Natural killer cell (primary cell): Measurements from ENCODE around the gene ST8SIA2. TPM values are rescaled to one million over a fixed set of nuclear protein-coding genes. Genes with fewer than 3 reads are reported as not detected.

ENCODE experiments used
- ATAC-seq, 3 donors: fragments of 150-1000 bp in 2 of 3; fragments of 200-7000 bp in 1 of 3; cut with Tn5 transposase; 1 replicate in 1 of 3; 2 replicates in 2 of 3; pipeline ENCODE4 v1.10.0; 2021; ENCODE audit warnings: mild to moderate bottlenecking in 2 of 3, moderate library complexity in 2 of 3
- DNase-seq, 2 donors: peaks; one replicate each; pipeline versions ENCODE4 v3.0.0 to v3.0.0-alpha.2; 2013 to 2021; ENCODE audit warnings: mixed read lengths in 1 of 2
- H3K27ac ChIP-seq: one replicate; pipeline ENCODE4 v1.5.1; 2013; ENCODE audit warnings: mild to moderate bottlenecking, low read length
- H3K27me3 ChIP-seq: one replicate; pipeline ENCODE4 v1.6.1; 2013; ENCODE audit warnings: low read length; ENCODE audit not compliant: control insufficient read depth, insufficient read depth
- H3K36me3 ChIP-seq: one replicate; pipeline ENCODE4 v1.6.1; 2013; ENCODE audit warnings: low read length; ENCODE audit not compliant: control insufficient read depth, insufficient read depth
- H3K4me1 ChIP-seq: one replicate; pipeline ENCODE4 v1.6.1; 2013; ENCODE audit warnings: low read length; ENCODE audit not compliant: control insufficient read depth, insufficient read depth
- H3K4me3 ChIP-seq: one replicate; pipeline ENCODE4 v1.5.1; 2013; ENCODE audit warnings: low read length
- H3K9me3 ChIP-seq: one replicate; pipeline ENCODE4 v1.6.1; 2013; ENCODE audit warnings: low read length; ENCODE audit not compliant: control insufficient read depth, insufficient read depth
- H3K27ac Mint-ChIP-seq, 2 donors: one replicate each; pipeline ENCODE4 v1.8.0; 2022; ENCODE audit warnings: mild to moderate bottlenecking in 2 of 2, mixed read lengths in 2 of 2, moderate library complexity in 1 of 2
- H3K27me3 Mint-ChIP-seq, 2 donors: one replicate each; pipeline ENCODE4 v1.8.0; 2022; ENCODE audit warnings: low read depth in 2 of 2, mixed read lengths in 2 of 2
- H3K36me3 Mint-ChIP-seq: one replicate; pipeline ENCODE4 v1.8.0; 2022; ENCODE audit warnings: mixed read lengths
- H3K4me1 Mint-ChIP-seq, 2 donors: one replicate each; pipeline ENCODE4 v1.8.0; 2022; ENCODE audit warnings: mixed read lengths in 2 of 2
- H3K4me3 Mint-ChIP-seq: one replicate; pipeline ENCODE4 v1.8.0; 2022; ENCODE audit warnings: mild to moderate bottlenecking, moderate library complexity, mixed read lengths
- H3K9me3 Mint-ChIP-seq, 2 donors: one replicate each; pipeline ENCODE4 v1.8.0; 2022; ENCODE audit warnings: mixed read lengths in 2 of 2
- CTCF ChIP-seq: fragments of 200-600 bp; IDR thresholded peaks from one replicate; pipeline ENCODE4 v1.8.0; 2022; ENCODE audit warnings: antibody characterized with exemption
- WGBS: methylation state at CpG from one replicate; pipeline ENCODE4 v1.1.7; 2013; ENCODE audit warnings: missing lambda C conversion rate; ENCODE audit not compliant: insufficient coverage; 5-methylcytosine and 5-hydroxymethylcytosine counted together
- intact Hi-C: fragments of 100-400 bp; cut with micrococcal nuclease; formaldehyde crosslinking; loops from one replicate; pipeline ENCODE4 v1.14.2; 2022
- total RNA-seq, 4 donors: library from RNA; stranded (reverse); fragments of 120-200 nt in 1 of 4; gene quantifications; one replicate each; pipeline versions ENCODE4 v1.2.3 to v1.2.4, GENCODE V29; 2013 to 2022

Gene ST8SIA2
- total RNA-seq, 3 donors from 2014 or later (not counting 1 experiment from before 2014, with no cell fraction given), result not detected

GRCh38 chr15:92430069-92430440 lies 36.4 kb downstream of the ST8SIA2 start:
- Mint-ChIP-seq H3K4me3 (no peak overlapping the region), H3K36me3 (no peaks in the 10 kb centered on the region), H3K27ac (no peak overlapping the region), H3K4me1 (peaks cover 7 to 8% of the 10 kb centered on the region in 2 donors), H3K27me3 (peaks cover 21 to 31% of the 10 kb centered on the region in 2 donors), H3K9me3 (no peaks in the 10 kb centered on the region)
- Histone ChIP-seq H3K4me1 (peaks cover 4% of the 10 kb centered on the region), H3K4me3 (no peak overlapping the region), H3K27me3 (peaks cover 5% of the 10 kb centered on the region), H3K27ac (no peak overlapping the region), H3K36me3 (no peaks in the 10 kb centered on the region), H3K9me3 (no peaks in the 10 kb centered on the region)
- ATAC-seq (no peak), DNase-seq (no peak)
- intact Hi-C loops, result no loop called here
- TF ChIP-seq CTCF, result no peak
- WGBS, result 67% methylated on average over 1 of the region's 1 CpG

GRCh38 chr15:92435145-92435544 lies 41.5 kb downstream of the ST8SIA2 start:
- no peaks in the 10 kb centered on the region for H3K9me3 Mint-ChIP-seq
- no peak overlapping the region for H3K4me3 Mint-ChIP-seq
- Histone ChIP-seq H3K36me3 (no peaks in the 10 kb centered on the region), H3K9me3 (no peaks in the 10 kb centered on the region), H3K27me3 (no peaks in the 10 kb centered on the region), H3K4me1 (no peaks in the 10 kb centered on the region), H3K27ac (no peak overlapping the region), H3K4me3 (no peak overlapping the region)
- peaks cover 11 to 12% of the 10 kb centered on the region in 2 donors for H3K27me3 Mint-ChIP-seq
- 84% methylated on average over 3 of the region's 3 CpGs for WGBS
- H3K27ac Mint-ChIP-seq, result no peak overlapping the region
- ATAC-seq (no peak), DNase-seq (no peak)
- no peaks in the 10 kb centered on the region for H3K36me3 Mint-ChIP-seq
- no peaks in the 10 kb centered on the region for H3K4me1 Mint-ChIP-seq
- TF ChIP-seq CTCF, result no peak
- intact Hi-C loops, result no loop called here

GRCh38 chr15:92438471-92438870 lies 44.8 kb downstream of the ST8SIA2 start:
- ATAC-seq (no peak), DNase-seq (no peak)
- no peak overlapping the region for H3K27ac Mint-ChIP-seq
- H3K36me3 Mint-ChIP-seq, result no peaks in the 10 kb centered on the region
- WGBS, result 79% methylated on average over 12 of the region's 12 CpGs
- H3K27me3 ChIP-seq, result no peaks in the 10 kb centered on the region
- no peak overlapping the region for H3K27ac ChIP-seq
- no peak overlapping the region for H3K4me3 ChIP-seq
- TF ChIP-seq CTCF, result no peak
- H3K4me1 Mint-ChIP-seq, result no peaks in the 10 kb centered on the region
- H3K4me1 ChIP-seq, result no peaks in the 10 kb centered on the region
- H3K9me3 Mint-ChIP-seq, result no peaks in the 10 kb centered on the region
- H3K9me3 ChIP-seq, result no peaks in the 10 kb centered on the region
- intact Hi-C loops, result no loop called here
- no peaks in the 10 kb centered on the region for H3K36me3 ChIP-seq
- H3K27me3 Mint-ChIP-seq, result peaks cover 8 to 12% of the 10 kb centered on the region in 2 donors
- H3K4me3 Mint-ChIP-seq, result no peak overlapping the region

GRCh38 chr15:92443381-92443780 lies 49.7 kb downstream of the ST8SIA2 start:
- intact Hi-C loops, result no loop called here

More at GRCh38 chr15:92443381-92443780, 49.7 kb downstream of the ST8SIA2 start:
- Mint-ChIP-seq H3K9me3 (no peaks in the 10 kb centered on the region), H3K27me3 (peaks cover 0 to 4% of the 10 kb centered on the region in 2 donors), H3K27ac (no peak overlapping the region), H3K4me1 (no peaks in the 10 kb centered on the region), H3K4me3 (no peak overlapping the region), H3K36me3 (no peaks in the 10 kb centered on the region)
- 88% methylated on average over 3 of the region's 3 CpGs for WGBS
- Histone ChIP-seq H3K9me3 (no peaks in the 10 kb centered on the region), H3K27ac (no peak overlapping the region), H3K36me3 (no peaks in the 10 kb centered on the region), H3K27me3 (no peaks in the 10 kb centered on the region), H3K4me1 (no peaks in the 10 kb centered on the region), H3K4me3 (no peak overlapping the region)
- DNase-seq (no peak), ATAC-seq (no peak)
- no peak for TF ChIP-seq CTCF
